HCT116 (cell line): ENCODE measurements around the gene TH. TPM values are rescaled to one million over a fixed set of nuclear protein-coding genes. Genes with fewer than 3 reads are reported as not detected.

ENCODE experiments used
- ATAC-seq: fragments of 200-7000 bp; cut with Tn5 transposase; 2 replicates; pipeline ENCODE4 v1.9.1; 2020; ENCODE audit warnings: mild to moderate bottlenecking, moderate library complexity
- BruUV-seq: library from RNA; stranded (reverse); fragments of 400-500 nt; replicated peaks from 2 replicates; lab custom pipeline; 2021; lab: Mats Ljungman, UMichigan
- CTCF ChIA-PET: fragments of 300-600 bp; sonication (Branson Sonifier 250); formaldehyde crosslinking; loops from one replicate; lab custom pipeline; 2021; ENCODE audit warnings: antibody characterized with exemption; lab: Charles Lee
- POLR2A ChIA-PET: fragments of 300-600, 350-600 bp; sonication (Branson Sonifier 250); formaldehyde crosslinking; loops from one replicate; lab custom pipeline; 2021; ENCODE audit warnings: antibody characterized with exemption; lab: Charles Lee
- RAD21 ChIA-PET, 2 experiments: fragments of 300-600 bp; sonication (Branson Sonifier 250); formaldehyde crosslinking; loops; one replicate each; lab custom pipeline; 2023; ENCODE audit warnings: low total read pairs in 2 of 2; ENCODE audit not compliant: uncharacterized antibody in 2 of 2, unreplicated experiment in 2 of 2, low non-redundant PET in 1 of 2; lab: Charles Lee
- DNase-seq: peaks from one replicate; pipeline ENCODE4 v3.0.0-alpha.2; 2010; ENCODE audit warnings: low read depth, low spot score
- H2AFZ ChIP-seq: fragments of 200-600 bp; shearing (Covaris generic), sonication (generic); 2 replicates; pipeline ENCODE4 v1.6.1; 2017; ENCODE audit warnings: low read depth, mixed run types, mixed read lengths, antibody characterized with exemption, low read length; ENCODE audit not compliant: poor library complexity, severe bottlenecking
- H3K27ac ChIP-seq: 2 replicates; pipeline ENCODE4 v1.5.1; 2012; ENCODE audit warnings: low read depth, low read length
- H3K27me3 ChIP-seq: fragments of 200-600 bp; sonication (generic); 2 replicates; pipeline ENCODE4 v1.6.1; 2016; ENCODE audit warnings: mixed run types, low read length, mixed read lengths; ENCODE audit not compliant: insufficient read depth
- H3K36me3 ChIP-seq, 2 experiments: fragments of 200-500 bp in 1 of 2; fragments of 200-600 bp in 1 of 2; sonication (Bioruptor generic) in 1 of 2; sonication (generic) in 1 of 2; 2 replicates each; pipeline versions ENCODE4 v1.5.1 to v1.6.1; 2014 to 2016; ENCODE audit warnings: low read length in 2 of 2, inconsistent platforms in 1 of 2, mixed read lengths in 1 of 2, mixed run types in 1 of 2; ENCODE audit not compliant: insufficient read depth in 2 of 2, control insufficient read depth in 1 of 2
- H3K4me1 ChIP-seq, 2 experiments: fragments of 200-600 bp in 1 of 2; sonication (generic) in 1 of 2; 2 replicates each; pipeline versions ENCODE4 v1.5.1 to v1.6.1; 2012 to 2017; ENCODE audit warnings: low read length in 2 of 2, inconsistent platforms in 1 of 2, mild to moderate bottlenecking in 1 of 2, mixed read lengths in 1 of 2, mixed run types in 1 of 2, moderate library complexity in 1 of 2; ENCODE audit not compliant: insufficient read depth in 2 of 2, control insufficient read depth in 1 of 2
- H3K4me2 ChIP-seq: fragments of 200-600 bp; sonication (generic); 2 replicates; pipeline ENCODE4 v1.6.1; 2017; ENCODE audit warnings: mixed run types, low read length, mixed read lengths
- H3K4me3 ChIP-seq, 2 experiments: fragments of 200-600 bp in 1 of 2; sonication (generic) in 1 of 2; replicated peaks in 1 of 2; 2 replicates each; pipeline ENCODE4 v1.5.1; 2011 to 2016; ENCODE audit warnings: low read length in 2 of 2, control low read depth in 1 of 2, low read depth in 1 of 2, mild to moderate bottlenecking in 1 of 2, mixed read lengths in 1 of 2, mixed run types in 1 of 2
- H3K79me2 ChIP-seq: fragments of 200-600 bp; sonication (generic); 2 replicates; pipeline ENCODE4 v1.6.1; 2017; ENCODE audit warnings: mild to moderate bottlenecking, mixed run types, low read length, moderate library complexity, mixed read lengths; ENCODE audit not compliant: insufficient read depth
- H3K9ac ChIP-seq: fragments of 200-600 bp; sonication (generic); 2 replicates; pipeline ENCODE4 v1.6.1; 2016; ENCODE audit warnings: low read length, mixed read lengths
- H3K9me2 ChIP-seq: fragments of 200-600 bp; sonication (generic), shearing (Covaris generic); 2 replicates; pipeline ENCODE4 v1.6.1; 2017; ENCODE audit warnings: mixed run types, mild to moderate bottlenecking, moderate library complexity; ENCODE audit not compliant: insufficient read depth
- H3K9me3 ChIP-seq, 2 experiments: fragments of 200-500 bp in 1 of 2; fragments of 200-600 bp in 1 of 2; sonication (Bioruptor generic) in 1 of 2; sonication (generic) in 1 of 2; 2 replicates each; pipeline ENCODE4 v1.6.1; 2014 to 2017; ENCODE audit warnings: low read length in 2 of 2, mixed read lengths in 2 of 2, inconsistent platforms in 1 of 2, low read depth in 1 of 2, mild to moderate bottlenecking in 1 of 2, mixed run types in 1 of 2, moderate library complexity in 1 of 2; ENCODE audit not compliant: control insufficient read depth in 1 of 2, insufficient read depth in 1 of 2
- H4K20me1 ChIP-seq: fragments of 200-600 bp; sonication (generic), shearing (Covaris generic); 2 replicates; pipeline ENCODE4 v1.6.1; 2017; ENCODE audit warnings: mixed run types, mild to moderate bottlenecking, moderate library complexity; ENCODE audit not compliant: insufficient read depth
- CBX3 ChIP-seq: IDR thresholded peaks from 2 replicates; pipeline ENCODE4 v1.6.1; 2012; ENCODE audit warnings: low read depth
- CEBPB ChIP-seq: IDR thresholded peaks from 2 replicates; pipeline ENCODE4 v1.6.1; 2012; ENCODE audit warnings: low read depth
- CTCF ChIP-seq, 3 experiments: fragments of 200-600 bp in 1 of 3; sonication (generic) in 1 of 3; IDR thresholded peaks in 2 of 3; conservative IDR thresholded peaks in 1 of 3; 2 replicates each; pipeline ENCODE4 v1.5.1; 2012 to 2017; ENCODE audit warnings: low read depth in 2 of 3, low read length in 2 of 3, antibody characterized with exemption in 1 of 3, borderline replicate concordance in 1 of 3, control low read depth in 1 of 3, mild to moderate bottlenecking in 1 of 3, mixed read lengths in 1 of 3, mixed run types in 1 of 3, moderate library complexity in 1 of 3; ENCODE audit not compliant: insufficient read depth in 1 of 3
- EGR1 ChIP-seq: IDR thresholded peaks from 2 replicates; pipeline ENCODE4 v1.6.1; 2012; ENCODE audit warnings: low read depth
- ELF1 ChIP-seq: IDR thresholded peaks from 2 replicates; pipeline ENCODE4 v1.6.1; 2012; ENCODE audit warnings: low read depth, borderline replicate concordance
- EZH2phosphoT487 ChIP-seq: fragments of 200-600 bp; IDR thresholded peaks from 2 replicates; pipeline ENCODE4 v1.6.1; 2018; ENCODE audit warnings: antibody characterized with exemption, borderline replicate concordance
- FOSL1 ChIP-seq: IDR thresholded peaks from 2 replicates; pipeline ENCODE4 v1.6.1; 2012; ENCODE audit warnings: low read depth
- POLR2A ChIP-seq: IDR thresholded peaks from 2 replicates; pipeline ENCODE4 v1.7.0; 2011; ENCODE audit warnings: borderline replicate concordance; ENCODE audit not compliant: insufficient read depth, insufficient read length; ENCODE audit errors: extremely low read depth
- POLR2AphosphoS5 ChIP-seq: IDR thresholded peaks from 2 replicates; pipeline ENCODE4 v1.6.1; 2011; ENCODE audit warnings: mild to moderate bottlenecking, low read depth, low read length, moderate library complexity
- RAD21 ChIP-seq: IDR thresholded peaks from 2 replicates; pipeline ENCODE4 v1.6.1; 2012; ENCODE audit warnings: low read depth, mild to moderate bottlenecking
- REST ChIP-seq: IDR thresholded peaks from 2 replicates; pipeline ENCODE4 v1.6.1; 2012; ENCODE audit warnings: low read depth
- SIN3A ChIP-seq: IDR thresholded peaks from 2 replicates; pipeline ENCODE4 v1.6.1; 2012; ENCODE audit warnings: low read depth
- SP1 ChIP-seq: IDR thresholded peaks from 2 replicates; pipeline ENCODE4 v1.6.1; 2012; ENCODE audit warnings: low read depth
- SRF ChIP-seq: IDR thresholded peaks from 2 replicates; pipeline ENCODE4 v1.6.1; 2012; ENCODE audit warnings: low read depth
- TCF7L2 ChIP-seq: IDR thresholded peaks from 2 replicates; pipeline ENCODE4 v1.7.0; 2011; ENCODE audit warnings: borderline replicate concordance, inconsistent platforms; ENCODE audit not compliant: insufficient read depth, insufficient read length; ENCODE audit errors: extremely low read depth
- YY1 ChIP-seq: IDR thresholded peaks from 2 replicates; pipeline ENCODE4 v1.6.1; 2011; ENCODE audit warnings: low read length, low read depth, moderate library complexity, mild to moderate bottlenecking; ENCODE audit not compliant: insufficient replicate concordance; ENCODE audit errors: extremely low read depth
- ZFX ChIP-seq: fragments of 450-650 bp; IDR thresholded peaks from 2 replicates; pipeline ENCODE4 v1.6.1; 2017
- ZNF274 ChIP-seq: fragments of 200-500 bp; sonication (Bioruptor generic); IDR thresholded peaks from 2 replicates; pipeline ENCODE4 v1.6.1; 2014; ENCODE audit warnings: mild to moderate bottlenecking, low read depth, low read length, inconsistent platforms
- intact Hi-C: fragments of 100-400 bp; cut with micrococcal nuclease; formaldehyde crosslinking; loops from 2 replicates; pipeline ENCODE4 v1.10.0; 2022
- total RNA-seq: library from RNA; stranded (reverse); gene quantifications from one replicate; pipeline ENCODE4 v1.2.1, GENCODE V29; 2021; ENCODE audit not compliant: unreplicated experiment
- TF ChIP-seq, protein P1 (sequence below): IDR thresholded peaks from 2 replicates; pipeline ENCODE4 v1.6.1; 2012

The TH gene
- total RNA-seq, 1 experiment from 2014 or later = not detected

GRCh38 chr11:2199466-2200341 lies 28.1 kb upstream of the TH start:
- ChIA-PET RAD21 (interaction anchor here in 1 of 2 experiments (0.9 kb wide), 1 partner anchor 105 kb away, joined by 4 read pairs; no protein-coding TSS in a partner anchor), CTCF (interaction anchor here (1.0 to 3.7 kb wide), 3 partner anchors 99 to 221 kb away, joined by 3 to 24 read pairs (median 4); no protein-coding TSS in a partner anchor), POLR2A (no interaction called here)
- DNase-seq (no peak), ATAC-seq (no peak)
- Histone ChIP-seq H3K27me3 (no peaks in the 10 kb centered on the region), H3K36me3 (no peaks in the 10 kb centered on the region), H2AFZ (no peak overlapping the region), H3K9ac (no peak overlapping the region), H3K79me2 (no peaks in the 10 kb centered on the region), H3K4me1 (peaks cover 16 to 29% of the 10 kb centered on the region in 2 experiments), H3K9me3 (no peaks in the 10 kb centered on the region), H3K4me2 (no peak overlapping the region), H4K20me1 (no peaks in the 10 kb centered on the region), H3K9me2 (no peaks in the 10 kb centered on the region), H3K4me3 (no peak overlapping the region), H3K27ac (no peak overlapping the region)
- intact Hi-C loops = loop anchor here (5.0 to 10.0 kb wide), 2 partner anchors 203 to 335 kb away; partner anchors contain the start of gene TSSC4
- TF ChIP-seq EGR1 = no peak
- no peak for TF ChIP-seq SP1
- no peak for TF ChIP-seq FOSL1
- no peak for TF ChIP-seq TCF7L2
- no peak for TF ChIP-seq POLR2A
- no peak for TF ChIP-seq SIN3A
- TF ChIP-seq POLR2AphosphoS5 = no peak
- no peak for TF ChIP-seq CEBPB
- TF ChIP-seq ZNF274 = no peak
- TF ChIP-seq, protein P1, sequence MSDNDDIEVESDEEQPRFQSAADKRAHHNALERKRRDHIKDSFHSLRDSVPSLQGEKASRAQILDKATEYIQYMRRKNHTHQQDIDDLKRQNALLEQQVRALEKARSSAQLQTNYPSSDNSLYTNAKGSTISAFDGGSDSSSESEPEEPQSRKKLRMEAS = no peak
- TF ChIP-seq CTCF (IDR thresholded peaks at IDR 0.05 in 2 of 3, conservative IDR thresholded peaks at IDR 0.05 in 1 of 3; ENCODE audit: borderline replicate concordance in 1 of 3, insufficient read depth in 1 of 3, low read depth in 2 of 3, low read length in 2 of 3) = no peak
- TF ChIP-seq EZH2phosphoT487 = no peak
- TF ChIP-seq SRF = no peak
- no peak for TF ChIP-seq ELF1
- TF ChIP-seq RAD21 = no peak
- no peak for TF ChIP-seq ZFX
- TF ChIP-seq REST = no peak
- TF ChIP-seq YY1 = no peak
- no peak for TF ChIP-seq CBX3
- BruUV-seq = no TSS peak
